Measurements from ENCODE around the gene KIF1B.
A peak's percentile ranks its signal among the peaks of the same experiment; 100 is the strongest.
"Not testable (repeated sequence)": the region's sequence is repeated elsewhere in the genome, so short reads cannot be mapped to it uniquely, and the experiment has no call there.

The KIF1B gene

DNA sequence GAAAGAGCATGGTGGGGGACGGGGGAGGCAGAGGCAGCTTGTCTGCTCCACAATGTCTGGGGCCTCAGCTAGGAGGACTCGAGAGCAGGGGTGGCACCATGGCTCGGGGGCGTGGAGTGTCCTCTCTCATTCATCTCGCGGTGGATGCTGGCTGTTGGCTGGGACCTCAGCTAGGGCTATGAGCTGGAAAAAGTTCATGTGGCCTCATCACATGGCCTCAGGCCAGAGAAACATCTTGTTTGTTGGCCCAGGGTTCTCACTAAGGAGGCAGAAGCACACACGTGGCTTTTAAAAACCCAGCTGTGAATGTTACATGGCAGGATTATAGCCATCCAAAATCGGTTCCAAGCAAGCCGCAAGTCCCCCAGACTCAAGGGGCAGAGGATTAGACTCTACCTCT is 213.7 kb downstream of the KIF1B start:
- TF ChIP-seq, protein P1, sequence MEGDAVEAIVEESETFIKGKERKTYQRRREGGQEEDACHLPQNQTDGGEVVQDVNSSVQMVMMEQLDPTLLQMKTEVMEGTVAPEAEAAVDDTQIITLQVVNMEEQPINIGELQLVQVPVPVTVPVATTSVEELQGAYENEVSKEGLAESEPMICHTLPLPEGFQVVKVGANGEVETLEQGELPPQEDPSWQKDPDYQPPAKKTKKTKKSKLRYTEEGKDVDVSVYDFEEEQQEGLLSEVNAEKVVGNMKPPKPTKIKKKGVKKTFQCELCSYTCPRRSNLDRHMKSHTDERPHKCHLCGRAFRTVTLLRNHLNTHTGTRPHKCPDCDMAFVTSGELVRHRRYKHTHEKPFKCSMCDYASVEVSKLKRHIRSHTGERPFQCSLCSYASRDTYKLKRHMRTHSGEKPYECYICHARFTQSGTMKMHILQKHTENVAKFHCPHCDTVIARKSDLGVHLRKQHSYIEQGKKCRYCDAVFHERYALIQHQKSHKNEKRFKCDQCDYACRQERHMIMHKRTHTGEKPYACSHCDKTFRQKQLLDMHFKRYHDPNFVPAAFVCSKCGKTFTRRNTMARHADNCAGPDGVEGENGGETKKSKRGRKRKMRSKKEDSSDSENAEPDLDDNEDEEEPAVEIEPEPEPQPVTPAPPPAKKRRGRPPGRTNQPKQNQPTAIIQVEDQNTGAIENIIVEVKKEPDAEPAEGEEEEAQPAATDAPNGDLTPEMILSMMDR (conservative IDR thresholded peaks at IDR 0.05; ENCODE audit: control insufficient read depth, insufficient read depth, low read depth, low read length), result peak; percentile 12
- H3K4me3 ChIP-seq (ENCODE audit: control insufficient read depth, low read depth, low read length), result no peak overlapping the region
- peak; percentile 82 for DNase-seq (ENCODE audit: low read depth)

DNA sequence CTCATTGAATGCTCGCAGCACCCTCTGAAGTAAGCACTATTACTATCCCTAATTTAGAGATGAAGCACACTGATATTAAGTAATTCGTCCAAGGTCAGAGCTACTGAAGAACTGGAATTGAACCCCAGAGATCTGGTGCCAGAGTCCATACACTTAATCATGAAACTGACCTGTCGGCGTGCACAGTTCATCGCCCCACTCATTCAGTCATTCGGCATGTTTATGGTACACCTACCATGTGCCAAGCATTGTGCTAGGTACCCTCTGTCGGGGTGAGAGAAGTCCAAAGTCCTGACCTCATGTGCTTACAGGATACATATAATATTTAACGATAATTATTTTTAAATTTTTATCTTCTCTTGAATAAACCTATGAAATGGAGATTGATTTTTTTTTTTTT is 214.3 kb downstream of the KIF1B start:
- H3K4me3 ChIP-seq (ENCODE audit: control insufficient read depth, low read depth, low read length), result no peak overlapping the region
- TF ChIP-seq, protein P1 (conservative IDR thresholded peaks at IDR 0.05; ENCODE audit: control insufficient read depth, insufficient read depth, low read depth, low read length), result no peak
- DNase-seq (ENCODE audit: low read depth), result no peak

DNA sequence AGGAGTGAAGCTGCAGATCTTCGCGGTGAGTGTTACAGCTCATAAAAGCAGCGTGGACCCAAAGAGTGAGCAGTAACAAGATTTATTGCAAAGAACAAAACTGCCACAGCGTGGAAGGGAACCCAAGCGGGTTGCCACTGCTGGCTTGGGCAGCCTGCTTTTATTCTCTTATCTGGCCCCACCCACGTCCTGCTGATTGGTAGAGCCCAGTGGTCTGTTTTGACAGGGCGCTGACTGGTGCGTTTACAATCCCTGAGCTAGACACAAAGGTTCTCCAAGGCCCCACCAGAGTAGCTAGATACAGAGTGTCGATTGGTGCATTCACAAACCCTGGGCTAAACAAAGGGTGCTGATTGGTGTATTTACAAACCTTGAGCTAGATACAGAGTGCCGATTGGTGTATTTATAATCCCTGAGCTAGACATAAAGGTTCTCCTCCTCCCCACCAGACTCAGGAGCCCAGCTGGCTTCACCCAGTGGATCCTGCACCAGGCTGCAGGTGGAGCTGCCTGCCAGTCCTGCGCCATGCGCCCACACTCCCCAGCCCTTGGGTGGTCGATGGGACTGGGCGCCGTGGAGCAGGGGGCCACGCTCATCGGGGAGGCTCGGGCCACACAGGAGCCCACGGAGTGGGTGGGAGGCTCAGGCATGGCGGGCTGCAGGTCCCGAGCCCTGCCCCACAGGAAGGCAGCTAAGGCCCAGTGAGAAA is 215.6 kb downstream of the KIF1B start:
- not testable (repeated sequence) for H3K4me3 ChIP-seq (ENCODE audit: control insufficient read depth, low read depth, low read length); DNase-seq (ENCODE audit: low read depth)

DNA sequence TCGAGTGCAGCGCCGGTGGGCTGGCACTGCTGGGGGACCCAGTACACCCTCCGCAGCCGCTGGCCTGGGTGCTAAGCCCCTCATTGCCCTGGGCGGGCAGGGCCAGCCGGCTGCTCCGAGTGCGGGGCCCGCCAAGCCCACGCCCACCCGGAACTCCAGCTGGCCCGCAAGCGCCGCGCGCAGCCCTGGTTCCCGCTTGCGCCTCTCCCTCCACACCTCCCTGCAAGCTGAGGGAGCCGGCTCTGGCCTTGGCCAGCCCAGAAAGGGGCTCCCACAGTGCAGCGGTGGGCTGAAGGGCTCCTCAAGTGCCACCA is 216.1 kb downstream of the KIF1B start:
- DNase-seq (ENCODE audit: low read depth); H3K4me3 ChIP-seq (ENCODE audit: control insufficient read depth, low read depth, low read length): not testable (repeated sequence)

DNA sequence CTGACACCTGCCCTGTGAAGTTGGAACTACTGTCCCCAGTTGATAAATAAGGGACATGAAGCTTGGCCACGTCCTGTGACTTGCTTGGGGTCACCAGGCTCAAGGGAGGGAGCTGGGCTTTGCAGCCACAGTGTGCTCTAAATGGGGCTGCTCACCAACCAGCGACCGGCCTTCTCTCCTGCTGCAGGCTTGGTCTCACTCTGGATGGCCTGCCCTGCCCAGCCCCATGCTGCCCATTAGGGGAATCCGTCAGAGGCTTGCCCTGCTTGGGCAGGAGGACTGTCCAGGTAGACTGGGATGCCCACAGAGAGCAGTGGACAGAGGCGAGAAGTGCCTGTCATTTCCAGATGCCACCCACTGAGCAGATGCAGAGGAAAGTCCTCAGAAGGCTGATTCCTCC is 218.6 kb downstream of the KIF1B start:
- no peak for DNase-seq (ENCODE audit: low read depth)
- no peak overlapping the region for H3K4me3 ChIP-seq (ENCODE audit: control insufficient read depth, low read depth, low read length)
- TF ChIP-seq, protein P1 (conservative IDR thresholded peaks at IDR 0.05; ENCODE audit: control insufficient read depth, insufficient read depth, low read depth, low read length), result no peak

DNA sequence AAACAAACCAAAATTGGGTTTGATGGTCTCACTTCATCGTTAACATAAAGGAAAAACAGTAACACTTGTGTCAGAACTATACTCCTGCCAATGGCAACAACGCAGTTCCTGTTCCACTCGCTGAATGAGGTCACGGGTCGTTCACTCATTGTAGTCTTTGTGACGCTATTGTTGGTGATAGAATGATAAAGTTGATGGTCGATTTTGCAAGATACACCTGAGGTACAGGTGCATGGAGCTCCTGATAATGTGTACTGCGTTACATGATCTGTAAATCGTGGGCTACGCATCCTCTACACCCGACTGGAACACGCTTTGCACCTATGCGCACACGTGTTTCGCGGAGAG is 219.5 kb downstream of the KIF1B start:
- TF ChIP-seq, protein P1 (conservative IDR thresholded peaks at IDR 0.05; ENCODE audit: control insufficient read depth, insufficient read depth, low read depth, low read length), result no peak
- peak; percentile 65 for DNase-seq (ENCODE audit: low read depth)
- peak overlapping the region; percentile 89 for H3K4me3 ChIP-seq (ENCODE audit: control insufficient read depth, low read depth, low read length)

DNA sequence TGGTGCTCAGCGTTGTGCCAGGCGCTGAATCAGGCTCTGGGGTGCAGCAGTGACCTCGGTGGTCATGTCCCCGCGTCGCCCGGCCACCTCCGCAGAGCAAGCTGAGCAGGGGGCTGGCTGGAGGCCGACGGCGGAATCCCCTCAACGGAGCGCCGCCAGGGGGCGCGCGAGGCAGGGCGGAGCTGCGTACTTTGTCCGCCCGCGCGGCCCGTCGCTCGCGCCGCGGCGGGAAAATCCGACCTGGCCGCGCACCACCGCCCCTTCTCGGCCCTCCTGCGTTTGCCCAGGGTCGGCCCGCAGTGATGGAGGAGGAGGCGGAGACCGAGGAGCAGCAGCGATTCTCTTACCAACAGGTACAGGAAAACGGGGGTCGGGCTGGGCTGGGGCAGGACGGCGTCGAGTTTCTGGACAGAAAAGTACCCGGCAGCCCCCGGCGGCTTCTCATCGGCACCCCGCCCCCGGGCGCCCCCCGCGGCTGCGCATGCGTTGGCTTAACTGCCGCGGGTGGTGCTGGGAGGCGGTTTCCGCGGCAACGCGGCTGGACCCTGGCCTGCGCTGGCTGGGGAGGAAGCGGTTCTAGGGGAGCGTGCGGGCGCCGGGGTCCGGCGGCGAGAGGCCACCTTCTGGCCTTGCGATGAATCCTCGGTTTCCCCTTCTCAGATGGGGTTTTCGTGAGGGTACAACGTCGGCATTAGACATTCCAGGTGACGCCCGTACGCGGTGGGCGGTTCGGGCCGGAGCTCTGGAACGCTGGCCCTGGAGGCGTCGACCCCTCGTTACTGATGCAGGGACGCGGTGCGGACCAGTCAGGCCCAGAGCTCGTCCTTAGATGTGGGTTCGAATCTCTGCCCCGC is 220.1 kb downstream of the KIF1B start, which contains the start of gene CENPS:
CENPS (plus strand) TSS at position 218 of the 854 bp plus-strand sequence; CDS start at position 303, 85 bp downstream.
- TF ChIP-seq, protein P1 (conservative IDR thresholded peaks at IDR 0.05; ENCODE audit: control insufficient read depth, insufficient read depth, low read depth, low read length), result peak; percentile 48
- DNase-seq (ENCODE audit: low read depth), result peak; percentile 76
- peak within 1 kb of the TSS; percentile 89 for H3K4me3 ChIP-seq (ENCODE audit: control insufficient read depth, low read depth, low read length)
